CD4-positive, alpha-beta memory T cell (primary cell): ENCODE data around the gene C2CD2. TPM values are rescaled to one million over a fixed set of nuclear protein-coding genes. Genes with fewer than 3 reads are reported as not detected.

Source experiments
- CTCF ChIA-PET: fragments of 350-600 bp; sonication (Branson Sonifier 250); formaldehyde crosslinking; loops from one replicate; lab custom pipeline; 2021; ENCODE audit warnings: inconsistent platforms; ENCODE audit not compliant: partially characterized antibody; lab: Charles Lee
- POLR2A ChIA-PET: fragments of 350-600 bp; sonication (Branson Sonifier 250); formaldehyde crosslinking; loops from one replicate; lab custom pipeline; 2021; ENCODE audit not compliant: partially characterized antibody; lab: Charles Lee
- DNase-seq, 5 donors: peaks; one replicate each; pipeline versions ENCODE4 v3.0.0 to v3.0.0-alpha.2; 2020 to 2022; ENCODE audit warnings: mixed read lengths in 1 of 5
- H3K27ac ChIP-seq: one replicate; pipeline ENCODE4 v1.7.0; 2013; ENCODE audit warnings: low read depth, low read length
- H3K27me3 ChIP-seq: 2 replicates; pipeline ENCODE4 v1.7.0; 2013; ENCODE audit warnings: mild to moderate bottlenecking, low read length, moderate library complexity; ENCODE audit not compliant: insufficient read depth
- H3K36me3 ChIP-seq: 2 replicates; pipeline ENCODE4 v1.7.0; 2013; ENCODE audit warnings: mild to moderate bottlenecking, low read length, moderate library complexity; ENCODE audit not compliant: insufficient read depth
- H3K4me1 ChIP-seq: 2 replicates; pipeline ENCODE4 v1.7.0; 2013; ENCODE audit warnings: mild to moderate bottlenecking, low read length, moderate library complexity; ENCODE audit not compliant: insufficient read depth
- H3K4me3 ChIP-seq, 2 donors: one replicate each; pipeline ENCODE4 v1.7.0; 2013; ENCODE audit warnings: low read length in 2 of 2, mild to moderate bottlenecking in 1 of 2
- H3K9me3 ChIP-seq, 2 donors: one replicate each; pipeline ENCODE4 v1.7.0; 2013; ENCODE audit warnings: low read length in 2 of 2, control low read depth in 1 of 2; ENCODE audit not compliant: control insufficient read depth in 1 of 2
- H3K27ac Mint-ChIP-seq, 7 donors: one replicate each; pipeline ENCODE4 v1.8.0; 2020 to 2021; ENCODE audit warnings: mixed read lengths in 7 of 7, mild to moderate bottlenecking in 6 of 7, inconsistent platforms in 3 of 7, moderate library complexity in 3 of 7
- H3K27me3 Mint-ChIP-seq, 2 donors: one replicate each; pipeline ENCODE4 v1.8.0; 2020 to 2021; ENCODE audit warnings: mixed read lengths in 2 of 2
- H3K36me3 Mint-ChIP-seq, 2 donors: one replicate each; pipeline ENCODE4 v1.8.0; 2020 to 2021; ENCODE audit warnings: mixed read lengths in 2 of 2, inconsistent platforms in 1 of 2, mild to moderate bottlenecking in 1 of 2
- H3K4me1 Mint-ChIP-seq, 4 donors: one replicate each; pipeline ENCODE4 v1.8.0; 2020 to 2021; ENCODE audit warnings: mixed read lengths in 4 of 4, mild to moderate bottlenecking in 1 of 4
- H3K4me3 Mint-ChIP-seq, 8 donors: one replicate each; pipeline ENCODE4 v1.8.0; 2020 to 2021; ENCODE audit warnings: mixed read lengths in 8 of 8, mild to moderate bottlenecking in 7 of 8, moderate library complexity in 6 of 8, inconsistent platforms in 3 of 8
- H3K9me3 Mint-ChIP-seq, 8 donors: one replicate each; pipeline ENCODE4 v1.8.0; 2020 to 2021; ENCODE audit warnings: mixed read lengths in 8 of 8, mild to moderate bottlenecking in 5 of 8, inconsistent platforms in 3 of 8, moderate library complexity in 1 of 8
- intact Hi-C: fragments of 100-400 bp; cut with micrococcal nuclease; formaldehyde crosslinking; loops from one replicate; pipeline ENCODE4 v1.15.1; 2023
- polyA plus RNA-seq, 2 donors: library from polyadenylated mRNA; unstranded; fragments of 300-500 nt; fragmentation: Illumina TruSeq; gene quantifications; one replicate each; pipeline ENCODE4 v1.2.3, GENCODE V29; 2021
- total RNA-seq, 2 experiments: library from RNA; stranded (reverse); gene quantifications; one replicate each; pipeline ENCODE4 v1.2.3, GENCODE V29; 2021

The C2CD2 gene
- total and polyA plus RNA-seq, 4 experiments from 2014 or later = 1.9 to 11.0 (median 7.0) TPM

DNA sequence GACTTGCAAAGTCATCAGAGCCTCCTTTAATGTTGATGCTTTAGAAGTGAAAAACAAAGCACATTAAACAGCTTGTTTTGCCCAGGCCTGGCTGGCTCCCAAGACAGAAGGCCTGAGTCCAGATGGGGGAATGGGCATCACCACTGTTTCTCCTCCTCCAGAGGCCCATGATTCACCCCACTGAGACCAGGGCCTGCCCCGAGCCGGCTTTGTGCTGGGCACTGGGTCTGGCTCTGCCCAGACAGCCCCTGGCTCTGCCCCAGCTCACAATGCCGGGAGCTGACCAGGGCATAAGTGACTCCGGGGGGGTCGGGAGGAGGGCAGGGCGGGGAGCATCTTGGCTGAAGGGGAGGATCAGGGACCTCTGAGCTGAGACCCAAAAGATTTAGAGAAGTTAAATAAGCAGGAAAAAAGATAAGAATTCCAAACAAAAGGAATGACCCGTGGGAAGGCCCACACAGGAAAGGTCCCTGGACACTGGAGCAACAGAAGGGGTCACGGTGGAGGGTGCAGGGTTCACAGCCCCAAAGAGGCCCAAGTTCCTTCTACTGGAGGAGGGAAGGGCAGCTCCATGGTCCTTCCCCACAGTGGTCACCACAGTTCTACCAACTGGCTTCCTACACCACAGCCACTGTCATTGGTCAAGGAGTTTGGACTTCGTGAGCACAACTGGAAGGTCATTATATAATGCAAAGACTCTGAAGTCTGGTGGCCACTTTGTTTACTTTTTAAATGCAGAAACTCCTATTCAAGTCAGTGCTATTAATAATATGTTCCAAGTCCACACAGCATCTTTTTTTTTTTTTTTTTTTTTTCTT, 5.5 kb downstream of the C2CD2 start:
- H3K4me3 Mint-ChIP-seq = no peak overlapping the region
- H3K36me3 ChIP-seq = no peaks in the 10 kb centered on the region
- intact Hi-C loops = no loop called here
- DNase-seq = no peak
- H3K27ac Mint-ChIP-seq = no peak overlapping the region
- H3K4me1 ChIP-seq = no peaks in the 10 kb centered on the region
- peaks cover 0 to 9% (median 7%) of the 10 kb centered on the region in 4 donors for H3K4me1 Mint-ChIP-seq
- ChIA-PET CTCF (interaction anchor here (0.6 kb wide), 1 partner anchor 278 kb away, joined by 4 read pairs; no protein-coding TSS in a partner anchor), POLR2A (interaction anchor here (0.9 kb wide), 1 partner anchor 19 kb away, joined by 3 read pairs; no protein-coding TSS in a partner anchor)
- H3K9me3 ChIP-seq = no peaks in the 10 kb centered on the region
- peaks cover 4 to 14% of the 10 kb centered on the region in 2 donors for H3K27me3 Mint-ChIP-seq
- no peaks in the 10 kb centered on the region for H3K36me3 Mint-ChIP-seq
- no peak overlapping the region for H3K4me3 ChIP-seq
- no peak overlapping the region for H3K27ac ChIP-seq
- no peaks in the 10 kb centered on the region for H3K27me3 ChIP-seq
- H3K9me3 Mint-ChIP-seq = no peaks in the 10 kb centered on the region

GRCh38 chr21:41945982-41946381, 7.8 kb downstream of the C2CD2 start:
- no peak overlapping the region for H3K4me3 Mint-ChIP-seq
- POLR2A ChIA-PET = no interaction called here
- peaks cover 0 to 1% (median 0%) of the 10 kb centered on the region in 4 donors for H3K4me1 Mint-ChIP-seq
- H3K27ac ChIP-seq = no peak overlapping the region
- no peaks in the 10 kb centered on the region for H3K9me3 ChIP-seq
- no peaks in the 10 kb centered on the region for H3K4me1 ChIP-seq
- no peaks in the 10 kb centered on the region for H3K36me3 Mint-ChIP-seq
- H3K27ac Mint-ChIP-seq = no peak overlapping the region
- H3K27me3 Mint-ChIP-seq = peaks cover 0 to 3% of the 10 kb centered on the region in 2 donors
- no peaks in the 10 kb centered on the region for H3K9me3 Mint-ChIP-seq
- H3K4me3 ChIP-seq = no peak overlapping the region
- intact Hi-C loops = no loop called here
- CTCF ChIA-PET = no interaction called here
- DNase-seq = no peak
- H3K27me3 ChIP-seq = no peaks in the 10 kb centered on the region
- H3K36me3 ChIP-seq = no peaks in the 10 kb centered on the region

GRCh38 chr21:41943851-41944250, 10.0 kb downstream of the C2CD2 start:
- H3K27me3 ChIP-seq = no peaks in the 10 kb centered on the region
- no peaks in the 10 kb centered on the region for H3K4me1 ChIP-seq
- no peak for DNase-seq
- ChIA-PET POLR2A (no interaction called here), CTCF (no interaction called here)
- H3K9me3 Mint-ChIP-seq = no peaks in the 10 kb centered on the region
- H3K4me3 Mint-ChIP-seq = no peak overlapping the region
- peaks cover 0 to 3% of the 10 kb centered on the region in 2 donors for H3K27me3 Mint-ChIP-seq
- H3K27ac ChIP-seq = no peak overlapping the region
- H3K9me3 ChIP-seq = no peaks in the 10 kb centered on the region
- H3K4me3 ChIP-seq = no peak overlapping the region
- intact Hi-C loops = no loop called here
- no peaks in the 10 kb centered on the region for H3K36me3 Mint-ChIP-seq
- H3K27ac Mint-ChIP-seq = no peak overlapping the region
- no peaks in the 10 kb centered on the region for H3K36me3 ChIP-seq
- H3K4me1 Mint-ChIP-seq = peaks cover 0 to 1% (median 0%) of the 10 kb centered on the region in 4 donors

- no peak overlapping the region for H3K4me3 ChIP-seq
- POLR2A ChIA-PET = no interaction called here
- no peaks in the 10 kb centered on the region for H3K9me3 ChIP-seq
- Mint-ChIP-seq H3K27me3 (peaks cover 0 to 3% of the 10 kb centered on the region in 2 donors), H3K9me3 (no peaks in the 10 kb centered on the region), H3K36me3 (no peaks in the 10 kb centered on the region), H3K27ac (no peak overlapping the region), H3K4me1 (peaks cover 0 to 1% (median 0%) of the 10 kb centered on the region in 4 donors), H3K4me3 (no peak overlapping the region)
- no peak for DNase-seq
- CTCF ChIA-PET = interaction anchor here (1.0 kb wide), 1 partner anchor 192 kb away, joined by 3 read pairs; no protein-coding TSS in a partner anchor
- intact Hi-C loops = no loop called here
- H3K27ac ChIP-seq = no peak overlapping the region
- H3K4me1 ChIP-seq = no peaks in the 10 kb centered on the region
- no peaks in the 10 kb centered on the region for H3K27me3 ChIP-seq
- no peaks in the 10 kb centered on the region for H3K36me3 ChIP-seq
Measured at GRCh38 chr21:41942457-41942856, 11.4 kb downstream of the C2CD2 start.

GRCh38 chr21:41941941-41942340, 11.9 kb downstream of the C2CD2 start:
- Histone ChIP-seq H3K4me1 (no peaks in the 10 kb centered on the region), H3K9me3 (no peaks in the 10 kb centered on the region), H3K27ac (no peak overlapping the region), H3K27me3 (no peaks in the 10 kb centered on the region), H3K36me3 (no peaks in the 10 kb centered on the region), H3K4me3 (no peak overlapping the region)
- peaks cover 0 to 3% of the 10 kb centered on the region in 2 donors for H3K27me3 Mint-ChIP-seq
- no peaks in the 10 kb centered on the region for H3K36me3 Mint-ChIP-seq
- CTCF ChIA-PET = no interaction called here
- H3K4me3 Mint-ChIP-seq = no peak overlapping the region
- no peak overlapping the region for H3K27ac Mint-ChIP-seq
- H3K9me3 Mint-ChIP-seq = no peaks in the 10 kb centered on the region
- DNase-seq = no peak
- intact Hi-C loops = no loop called here
- POLR2A ChIA-PET = no interaction called here
- H3K4me1 Mint-ChIP-seq = peaks cover 0 to 1% (median 0%) of the 10 kb centered on the region in 4 donors

GRCh38 chr21:41940431-41940830, 13.4 kb downstream of the C2CD2 start:
- Histone ChIP-seq H3K9me3 (no peaks in the 10 kb centered on the region), H3K4me1 (no peaks in the 10 kb centered on the region), H3K27me3 (no peaks in the 10 kb centered on the region), H3K27ac (no peak overlapping the region), H3K36me3 (no peaks in the 10 kb centered on the region), H3K4me3 (no peak overlapping the region)
- intact Hi-C loops = no loop called here
- Mint-ChIP-seq H3K4me3 (no peak overlapping the region), H3K9me3 (no peaks in the 10 kb centered on the region), H3K36me3 (no peaks in the 10 kb centered on the region), H3K27me3 (peaks cover 3 to 8% of the 10 kb centered on the region in 2 donors), H3K27ac (no peak overlapping the region), H3K4me1 (peaks cover 0 to 1% (median 0%) of the 10 kb centered on the region in 4 donors)
- no peak for DNase-seq
- POLR2A ChIA-PET = no interaction called here
- CTCF ChIA-PET = interaction anchor here (1.3 kb wide), 1 partner anchor 177 kb away, joined by 3 read pairs; no protein-coding TSS in a partner anchor

DNA sequence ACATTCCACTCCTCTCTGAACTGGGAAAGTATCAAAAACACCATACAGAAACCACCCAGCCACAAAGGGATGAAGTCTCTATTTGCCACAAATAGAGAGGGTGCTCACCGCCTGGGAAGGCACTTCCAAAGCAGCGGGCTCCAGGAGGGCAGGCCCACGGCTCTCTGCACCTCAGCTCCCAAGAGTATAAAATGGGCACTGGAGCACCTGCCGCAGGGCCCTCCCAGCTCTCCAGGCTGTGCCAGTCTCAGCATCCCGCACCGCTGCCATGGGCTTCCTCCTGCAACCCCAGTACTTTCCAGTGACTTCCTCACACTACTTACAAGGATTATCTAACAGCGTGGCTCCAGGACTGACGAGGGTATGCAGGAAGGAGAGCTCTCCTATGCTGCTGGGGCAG, 14.4 kb downstream of the C2CD2 start:
- Histone ChIP-seq H3K4me1 (no peaks in the 10 kb centered on the region), H3K27ac (no peak overlapping the region), H3K27me3 (no peaks in the 10 kb centered on the region), H3K9me3 (no peaks in the 10 kb centered on the region), H3K4me3 (no peak overlapping the region), H3K36me3 (no peaks in the 10 kb centered on the region)
- ChIA-PET POLR2A (no interaction called here), CTCF (no interaction called here)
- H3K27ac Mint-ChIP-seq = no peak overlapping the region
- peaks cover 0 to 8% of the 10 kb centered on the region in 2 donors for H3K27me3 Mint-ChIP-seq
- no peak overlapping the region for H3K4me3 Mint-ChIP-seq
- H3K36me3 Mint-ChIP-seq = no peaks in the 10 kb centered on the region
- DNase-seq = no peak
- intact Hi-C loops = no loop called here
- no peaks in the 10 kb centered on the region for H3K9me3 Mint-ChIP-seq
- H3K4me1 Mint-ChIP-seq = no peaks in the 10 kb centered on the region
